HepG2 (cell line): Measurements from ENCODE around the gene HOXA7. TPM values are rescaled to one million over a fixed set of nuclear protein-coding genes. Genes with fewer than 3 reads are reported as not detected.

Experiments used
- DPF2 ChIP-seq: sonication (generic); formaldehyde crosslinking; IDR thresholded peaks from 2 replicates; pipeline ENCODE4 v1.4.0; 2020; ENCODE audit warnings: mild to moderate bottlenecking, low read depth, missing genetic modification reagents, borderline replicate concordance
- GTF2F1 ChIP-seq: fragments of 150-350 bp; IDR thresholded peaks from 2 replicates; pipeline ENCODE4 v1.6.1; 2014; ENCODE audit warnings: low read length
- HDAC6 ChIP-seq: fragments of 200-600 bp; sonication (generic); IDR thresholded peaks from 2 replicates; pipeline ENCODE4 v1.7.0; 2017; ENCODE audit warnings: mild to moderate bottlenecking, antibody characterized with exemption, low read length, low read depth
- KLF12 ChIP-seq: sonication (generic); formaldehyde crosslinking; IDR thresholded peaks from 2 replicates; pipeline ENCODE4 v1.4.0; 2020; ENCODE audit warnings: missing genetic modification reagents, borderline replicate concordance
- KLF15 ChIP-seq: sonication (generic); formaldehyde crosslinking; IDR thresholded peaks from 2 replicates; pipeline ENCODE4 v1.8.1; 2023; ENCODE audit warnings: borderline replicate concordance, mild to moderate bottlenecking, inconsistent platforms, missing genetic modification reagents, mixed read lengths
- KMT2A ChIP-seq: sonication (generic); formaldehyde crosslinking; IDR thresholded peaks from 2 replicates; pipeline ENCODE4 v1.4.0; 2020; ENCODE audit warnings: missing genetic modification reagents
- MXD4 ChIP-seq: IDR thresholded peaks from 2 replicates; pipeline ENCODE4 v1.6.1; 2016; ENCODE audit warnings: mild to moderate bottlenecking, missing biosample characterization, missing genetic modification reagents
- MYC ChIP-seq: sonication (generic); formaldehyde crosslinking; IDR thresholded peaks from 2 replicates; pipeline ENCODE4 v1.9.0; 2021; ENCODE audit warnings: missing genetic modification reagents, borderline replicate concordance
- NCOA1 ChIP-seq: sonication (generic); formaldehyde crosslinking; IDR thresholded peaks from 2 replicates; pipeline ENCODE4 v1.9.0; 2021; ENCODE audit warnings: missing genetic modification reagents
- RAD21 ChIP-seq: fragments of 450-650 bp; formaldehyde crosslinking; IDR thresholded peaks from 2 replicates; pipeline ENCODE4 v1.5.0; 2020; ENCODE audit warnings: mild to moderate bottlenecking
- ZFY ChIP-seq: sonication (generic); formaldehyde crosslinking; IDR thresholded peaks from 2 replicates; pipeline ENCODE4 v1.4.0; 2020; ENCODE audit warnings: missing genetic modification reagents
- ZFYVE20 ChIP-seq: sonication (generic); formaldehyde crosslinking; IDR thresholded peaks from 2 replicates; pipeline ENCODE4 v1.8.0; 2023; ENCODE audit warnings: low read depth, mild to moderate bottlenecking, moderate library complexity, missing genetic modification reagents, borderline replicate concordance
- ZNF234 ChIP-seq: sonication (generic); formaldehyde crosslinking; conservative IDR thresholded peaks from 2 replicates; pipeline ENCODE4 v1.5.1; 2020; ENCODE audit warnings: mild to moderate bottlenecking, missing genetic modification reagents
- ZNF318 ChIP-seq: sonication (generic); formaldehyde crosslinking; IDR thresholded peaks from 2 replicates; pipeline ENCODE4 v1.4.0; 2020; ENCODE audit warnings: mild to moderate bottlenecking, missing genetic modification reagents
- ZNF567 ChIP-seq: sonication (generic); formaldehyde crosslinking; IDR thresholded peaks from 2 replicates; pipeline ENCODE4 v1.8.1; 2023; ENCODE audit warnings: mild to moderate bottlenecking, missing genetic modification reagents, borderline replicate concordance
- ZNF644 ChIP-seq: IDR thresholded peaks from 2 replicates; pipeline ENCODE4 v1.6.1; 2016; ENCODE audit warnings: low read depth
- ZUFSP ChIP-seq: sonication (generic); formaldehyde crosslinking; IDR thresholded peaks from 2 replicates; pipeline ENCODE4 v1.9.0; 2021; ENCODE audit warnings: missing genetic modification reagents, mild to moderate bottlenecking, borderline replicate concordance
- polyA plus RNA-seq, 8 experiments: library from polyadenylated mRNA; depleted of rRNA in 3 of 8; stranded (reverse) in 7 of 8; unstranded in 1 of 8; fragments of >200 nt; fragmentation: Illumina TruSeq in 4 of 8; extraction: Trizol in 4 of 8; gene quantifications; 2 replicates each; pipeline versions ENCODE4 v1.2.1 to v1.2.3, GENCODE V29; 2011 to 2016; ENCODE audit warnings: low read depth in 4 of 8, missing spikeins in 1 of 8, mixed read lengths in 1 of 8; ENCODE audit not compliant: insufficient read depth in 1 of 8
- total RNA-seq, 5 experiments: library from RNA; depleted of rRNA; stranded (reverse); fragments of >200 nt; fragmentation: Illumina TruSeq; extraction: Trizol; gene quantifications; 2 replicates each; pipeline ENCODE4 v1.2.3, GENCODE V29; 2016; ENCODE audit warnings: low read depth in 1 of 5
- TF ChIP-seq, protein P1 (sequence below): sonication (generic); formaldehyde crosslinking; IDR thresholded peaks from 2 replicates; pipeline ENCODE4 v1.5.0; 2020; ENCODE audit warnings: mild to moderate bottlenecking, low read depth, missing genetic modification reagents, borderline replicate concordance

HOXA7 gene
- total and polyA plus RNA-seq, 2 of the 13 experiments (the other 11 are each of a cell fraction or from before 2014, with no cell fraction given): 0.05 TPM; not detected in 1

DNA sequence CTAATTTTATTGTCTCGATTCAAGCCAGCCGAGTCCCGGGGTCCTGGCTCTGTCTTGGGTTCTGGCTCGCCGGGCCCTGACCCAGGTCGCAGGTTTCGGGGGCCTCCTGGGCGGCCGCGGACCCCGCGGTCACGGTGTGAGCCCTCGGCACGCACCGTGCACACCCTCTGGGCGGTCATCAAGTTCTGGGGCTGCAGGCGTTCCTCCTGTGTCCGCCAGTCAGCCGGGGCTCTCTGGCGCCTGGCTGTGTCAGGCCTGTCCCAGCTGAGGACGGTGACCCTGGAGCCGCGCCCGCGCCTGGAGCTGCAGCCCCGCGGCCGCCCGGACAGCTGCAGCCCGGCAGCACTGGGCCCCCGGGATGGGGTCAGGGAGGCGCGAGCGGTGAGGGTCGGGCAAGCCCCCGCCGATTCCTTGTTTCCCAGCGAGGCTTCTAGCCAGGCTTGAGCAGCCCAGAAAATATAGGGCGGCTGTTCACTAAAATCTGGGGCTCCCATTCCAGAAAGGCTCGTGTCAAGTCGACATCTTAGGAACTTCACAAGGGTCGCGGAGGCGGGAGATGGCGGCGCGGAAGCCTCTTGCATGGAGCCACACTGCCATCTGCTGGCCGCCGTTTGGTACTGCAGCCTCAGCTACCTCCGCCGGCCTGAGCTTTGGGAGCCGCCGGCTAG lies 4.2 kb upstream of the HOXA7 start (continued):
- TF ChIP-seq ZFYVE20 (CRISPR knock-in tag) (no peak), ZNF234 (no peak), NCOA1 (CRISPR knock-in tag) (0 out of 2 replicates have a peak, but pooled peaks have one; percentile 32), MYC (CRISPR knock-in tag) (peak; percentile 15; the same call in 1 of the 2 replicates), ZNF644 (no peak), KLF15 (CRISPR knock-in tag) (no peak), ZUFSP (CRISPR knock-in tag) (no peak), DPF2 (CRISPR knock-in tag) (no peak), ZNF318 (CRISPR knock-in tag) (no peak), MXD4 (0 out of 2 replicates have a peak, but pooled peaks have one; percentile 21), ZFY (peak; percentile 55; the same call in 1 of the 2 replicates), ZNF567 (no peak), KLF12 (CRISPR knock-in tag) (no peak), RAD21 (CRISPR knock-in tag) (peak; percentile 97), GTF2F1 (no peak), HDAC6 (no peak), KMT2A (CRISPR knock-in tag) (peak; percentile 51; the same call in 1 of the 2 replicates)
- TF ChIP-seq, protein P1, sequence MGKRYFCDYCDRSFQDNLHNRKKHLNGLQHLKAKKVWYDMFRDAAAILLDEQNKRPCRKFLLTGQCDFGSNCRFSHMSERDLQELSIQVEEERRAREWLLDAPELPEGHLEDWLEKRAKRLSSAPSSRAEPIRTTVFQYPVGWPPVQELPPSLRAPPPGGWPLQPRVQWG (CRISPR knock-in tag): no peak
